HG03064 (cell line): ENCODE measurements around the gene GPR45.
"Not testable (repeated sequence)": the region's sequence is repeated elsewhere in the genome, so short reads cannot be mapped to it uniquely, and the experiment has no call there.

Experiments used
- ATAC-seq: cut with Tn5 transposase; IDR thresholded peaks from one replicate; pipeline ENCODE4 v1.9.1; 2021; ENCODE audit warnings: low read depth; ENCODE audit not compliant: unreplicated experiment

GPR45 gene

GRCh38 chr2:105241443-105241842, at the start of gene GPR45:
Gene GPR45, plus strand, starts transcription at chr2:105241743. Its CDS starts 116 bp downstream, at chr2:105241859.
- no peak for ATAC-seq

GRCh38 chr2:105194022-105194675, 47.4 kb upstream of the GPR45 start:
- ATAC-seq, result no peak

GRCh38 chr2:105196651-105197050, 44.9 kb upstream of the GPR45 start:
- ATAC-seq, result no peak

- ATAC-seq, result no peak
These were observed 25.9 kb upstream of the GPR45 start for GRCh38 chr2:105215586-105216192.

- no peak for ATAC-seq
These were observed 20.9 kb upstream of the GPR45 start for GRCh38 chr2:105220604-105221003.

- ATAC-seq, result no peak
These were observed 17.1 kb upstream of the GPR45 start for GRCh38 chr2:105224444-105224843.

GRCh38 chr2:105231232-105231619, 10.3 kb upstream of the GPR45 start:
- ATAC-seq, result no peak

- ATAC-seq, result no peak
These were observed 6.0 kb upstream of the GPR45 start for GRCh38 chr2:105235388-105236059.

- no peak for ATAC-seq
These were observed 5.5 kb upstream of the GPR45 start for GRCh38 chr2:105236060-105236424.

GRCh38 chr2:105237045-105237765, 4.3 kb upstream of the GPR45 start:
- ATAC-seq, result no peak

GRCh38 chr2:105238664-105239240, 2.8 kb upstream of the GPR45 start:
- no peak for ATAC-seq

- no peak for ATAC-seq
These were observed 1.6 kb upstream of the GPR45 start for GRCh38 chr2:105239924-105240323.

- no peak for ATAC-seq
These were observed 897 bp downstream of the GPR45 start for GRCh38 chr2:105242286-105242993.

- no peak for ATAC-seq
These were observed 2.4 kb downstream of the GPR45 start for GRCh38 chr2:105243961-105244360.

- no peak for ATAC-seq
These were observed 2.9 kb downstream of the GPR45 start for GRCh38 chr2:105244451-105244850.

- ATAC-seq, result no peak
These were observed 7.0 kb downstream of the GPR45 start for GRCh38 chr2:105248316-105249070.

GRCh38 chr2:105249181-105249580, 7.6 kb downstream of the GPR45 start:
- no peak for ATAC-seq

GRCh38 chr2:105249891-105250290, 8.3 kb downstream of the GPR45 start:
- ATAC-seq, result no peak

GRCh38 chr2:105251016-105251648, 9.6 kb downstream of the GPR45 start:
- ATAC-seq, result not testable (repeated sequence)
